Right lobe of liver (tissue), 4 donors: ENCODE results near the gene SV2C.

Source experiments
- POLR2A ChIP-seq: fragments of 450-650 bp; IDR thresholded peaks from one replicate; pipeline ENCODE4 v1.6.1; 2017; ENCODE audit warnings: antibody characterized with exemption, mild to moderate bottlenecking
- TF ChIP-seq, protein P1 (sequence below), 4 donors: fragments of 200-600 bp in 3 of 4; fragments of 450-650 bp in 1 of 4; IDR thresholded peaks; one replicate each; pipeline versions ENCODE4 v1.5.1 to v1.8.0; 2016 to 2022; ENCODE audit warnings: antibody characterized with exemption in 4 of 4, mild to moderate bottlenecking in 2 of 4
- donor health status: DM: no; HTN: no; CAD: no.
- donor health status: DM: no; HTN: no; CAD: no.
- donor health status: DM: no; HTN: yes; CAD: no.

DNA sequence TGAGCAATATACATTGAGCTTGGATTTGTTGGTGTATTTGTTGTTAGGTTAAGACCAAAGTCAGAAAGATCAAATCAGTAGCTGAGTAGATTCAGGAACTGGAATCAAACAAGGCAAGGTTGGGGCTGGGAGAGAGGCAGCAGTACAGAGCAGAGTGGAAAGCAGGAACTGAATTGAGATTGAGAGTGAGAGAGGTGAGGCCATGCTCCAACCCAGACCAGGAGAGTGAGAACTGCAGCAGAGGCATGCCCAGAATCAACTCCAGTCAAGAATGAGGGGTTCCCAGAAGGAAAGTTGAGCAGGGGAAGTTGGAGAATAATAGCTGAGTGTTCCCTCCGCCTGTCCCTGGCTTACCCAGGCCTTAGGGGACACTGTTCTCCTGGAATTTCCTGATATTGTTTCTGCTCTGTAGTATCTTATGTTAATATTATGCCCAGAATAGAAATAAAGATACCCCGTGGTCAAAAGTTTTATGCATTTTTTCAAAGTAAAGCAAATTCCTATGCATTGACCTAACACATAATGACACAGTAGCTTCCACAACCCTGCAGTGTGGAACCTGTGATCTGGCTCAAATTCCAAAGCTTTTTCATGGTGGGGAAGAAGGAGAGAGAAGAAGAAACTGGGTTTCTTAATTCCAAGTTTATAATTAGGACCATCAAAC, 82.7 kb downstream of the SV2C start:
- TF ChIP-seq, protein P1, sequence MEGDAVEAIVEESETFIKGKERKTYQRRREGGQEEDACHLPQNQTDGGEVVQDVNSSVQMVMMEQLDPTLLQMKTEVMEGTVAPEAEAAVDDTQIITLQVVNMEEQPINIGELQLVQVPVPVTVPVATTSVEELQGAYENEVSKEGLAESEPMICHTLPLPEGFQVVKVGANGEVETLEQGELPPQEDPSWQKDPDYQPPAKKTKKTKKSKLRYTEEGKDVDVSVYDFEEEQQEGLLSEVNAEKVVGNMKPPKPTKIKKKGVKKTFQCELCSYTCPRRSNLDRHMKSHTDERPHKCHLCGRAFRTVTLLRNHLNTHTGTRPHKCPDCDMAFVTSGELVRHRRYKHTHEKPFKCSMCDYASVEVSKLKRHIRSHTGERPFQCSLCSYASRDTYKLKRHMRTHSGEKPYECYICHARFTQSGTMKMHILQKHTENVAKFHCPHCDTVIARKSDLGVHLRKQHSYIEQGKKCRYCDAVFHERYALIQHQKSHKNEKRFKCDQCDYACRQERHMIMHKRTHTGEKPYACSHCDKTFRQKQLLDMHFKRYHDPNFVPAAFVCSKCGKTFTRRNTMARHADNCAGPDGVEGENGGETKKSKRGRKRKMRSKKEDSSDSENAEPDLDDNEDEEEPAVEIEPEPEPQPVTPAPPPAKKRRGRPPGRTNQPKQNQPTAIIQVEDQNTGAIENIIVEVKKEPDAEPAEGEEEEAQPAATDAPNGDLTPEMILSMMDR (IDR thresholded peaks at IDR 0.05), result no peak
- no peak for TF ChIP-seq POLR2A
